Rectal smooth muscle tissue (tissue), 1 donor: ENCODE results near the gene SMC2.

Source experiments
- H3K27ac ChIP-seq: one replicate; pipeline ENCODE4 v1.7.0; 2013; ENCODE audit warnings: low read depth, low read length, inconsistent platforms
- H3K27me3 ChIP-seq: one replicate; pipeline ENCODE4 v1.7.0; 2013; ENCODE audit warnings: low read length; ENCODE audit not compliant: control insufficient read depth, insufficient read depth
- H3K36me3 ChIP-seq: one replicate; pipeline ENCODE4 v1.7.0; 2013; ENCODE audit warnings: low read length; ENCODE audit not compliant: control insufficient read depth, insufficient read depth
- H3K4me1 ChIP-seq: one replicate; pipeline ENCODE4 v1.7.0; 2013; ENCODE audit warnings: low read length; ENCODE audit not compliant: control insufficient read depth, insufficient read depth
- H3K4me3 ChIP-seq: one replicate; pipeline ENCODE4 v1.7.0; 2013; ENCODE audit warnings: low read length
- H3K9ac ChIP-seq: one replicate; pipeline ENCODE4 v1.7.0; 2013; ENCODE audit warnings: low read length

The SMC2 gene

GRCh38 chr9:104118916-104119315 is 24.8 kb downstream of the SMC2 start:
- Histone ChIP-seq H3K9ac (no peak overlapping the region), H3K27me3 (no peaks in the 10 kb centered on the region), H3K36me3 (peaks cover 4% of the 10 kb centered on the region), H3K4me3 (no peak overlapping the region), H3K4me1 (no peaks in the 10 kb centered on the region), H3K27ac (no peak overlapping the region)

- Histone ChIP-seq H3K9ac (no peak overlapping the region), H3K4me1 (no peaks in the 10 kb centered on the region), H3K4me3 (no peak overlapping the region), H3K36me3 (no peaks in the 10 kb centered on the region), H3K27me3 (no peaks in the 10 kb centered on the region), H3K27ac (no peak overlapping the region)
Observed at GRCh38 chr9:104121022-104121421, 26.9 kb downstream of the SMC2 start.

GRCh38 chr9:104138243-104138868 is 44.2 kb downstream of the SMC2 start:
- H3K36me3 ChIP-seq = peaks cover 6% of the 10 kb centered on the region
- no peak overlapping the region for H3K27ac ChIP-seq
- H3K4me1 ChIP-seq = no peaks in the 10 kb centered on the region
- H3K4me3 ChIP-seq = no peak overlapping the region
- H3K9ac ChIP-seq = no peak overlapping the region
- H3K27me3 ChIP-seq = no peaks in the 10 kb centered on the region

- Histone ChIP-seq H3K27ac (no peak overlapping the region), H3K4me3 (no peak overlapping the region), H3K4me1 (no peaks in the 10 kb centered on the region), H3K36me3 (no peaks in the 10 kb centered on the region), H3K27me3 (no peaks in the 10 kb centered on the region), H3K9ac (no peak overlapping the region)
Observed at GRCh38 chr9:104142799-104143549, 48.9 kb downstream of the SMC2 start.

GRCh38 chr9:104143550-104143910 is 49.4 kb downstream of the SMC2 start:
- H3K4me3 ChIP-seq = no peak overlapping the region
- H3K36me3 ChIP-seq = no peaks in the 10 kb centered on the region
- no peaks in the 10 kb centered on the region for H3K27me3 ChIP-seq
- H3K9ac ChIP-seq = no peak overlapping the region
- H3K27ac ChIP-seq = no peak overlapping the region
- H3K4me1 ChIP-seq = no peaks in the 10 kb centered on the region

DNA sequence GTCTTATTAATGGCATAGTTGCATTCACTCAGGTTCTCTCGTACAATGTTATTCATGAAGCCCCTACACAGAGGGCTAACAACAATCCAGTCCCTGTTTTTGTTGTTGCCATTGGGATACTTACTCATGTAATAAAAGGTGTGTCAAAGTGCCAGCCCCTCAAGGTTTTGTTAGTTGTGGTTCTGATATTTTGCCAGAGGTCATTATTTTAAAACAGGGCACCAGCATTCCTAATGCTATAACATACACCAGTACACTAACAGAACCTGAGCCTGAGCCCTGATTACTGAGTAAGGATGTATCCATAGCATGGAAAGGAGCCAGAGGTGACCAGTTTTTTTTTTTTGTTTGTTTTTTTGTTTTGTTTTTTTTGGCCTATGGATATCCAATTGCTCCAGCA is 50.2 kb downstream of the SMC2 start:
- H3K36me3 ChIP-seq = no peaks in the 10 kb centered on the region
- H3K27me3 ChIP-seq = no peaks in the 10 kb centered on the region
- H3K27ac ChIP-seq = no peak overlapping the region
- no peak overlapping the region for H3K4me3 ChIP-seq
- H3K4me1 ChIP-seq = no peaks in the 10 kb centered on the region
- H3K9ac ChIP-seq = no peak overlapping the region

DNA sequence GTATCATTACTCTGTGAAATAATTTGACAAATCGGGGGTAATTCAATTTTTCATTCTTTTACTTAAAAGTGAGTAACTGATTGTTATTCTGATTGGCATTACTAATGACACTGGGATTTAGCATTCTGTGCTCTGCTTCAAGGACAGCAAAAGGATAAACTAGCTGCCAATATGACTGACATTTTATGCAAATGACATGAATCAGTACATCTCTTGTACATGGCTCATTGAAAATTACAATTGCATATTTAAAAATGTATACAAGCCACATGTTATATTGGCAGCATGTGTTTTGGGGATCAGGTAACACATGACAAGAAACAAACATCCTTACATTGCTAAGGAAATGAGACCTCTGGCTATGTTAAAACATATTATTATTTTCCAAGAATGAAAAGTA is 79.0 kb downstream of the SMC2 start:
- H3K27me3 ChIP-seq = no peaks in the 10 kb centered on the region
- H3K27ac ChIP-seq = no peak overlapping the region
- no peak overlapping the region for H3K9ac ChIP-seq
- H3K36me3 ChIP-seq = no peaks in the 10 kb centered on the region
- H3K4me3 ChIP-seq = no peak overlapping the region
- H3K4me1 ChIP-seq = no peaks in the 10 kb centered on the region

DNA sequence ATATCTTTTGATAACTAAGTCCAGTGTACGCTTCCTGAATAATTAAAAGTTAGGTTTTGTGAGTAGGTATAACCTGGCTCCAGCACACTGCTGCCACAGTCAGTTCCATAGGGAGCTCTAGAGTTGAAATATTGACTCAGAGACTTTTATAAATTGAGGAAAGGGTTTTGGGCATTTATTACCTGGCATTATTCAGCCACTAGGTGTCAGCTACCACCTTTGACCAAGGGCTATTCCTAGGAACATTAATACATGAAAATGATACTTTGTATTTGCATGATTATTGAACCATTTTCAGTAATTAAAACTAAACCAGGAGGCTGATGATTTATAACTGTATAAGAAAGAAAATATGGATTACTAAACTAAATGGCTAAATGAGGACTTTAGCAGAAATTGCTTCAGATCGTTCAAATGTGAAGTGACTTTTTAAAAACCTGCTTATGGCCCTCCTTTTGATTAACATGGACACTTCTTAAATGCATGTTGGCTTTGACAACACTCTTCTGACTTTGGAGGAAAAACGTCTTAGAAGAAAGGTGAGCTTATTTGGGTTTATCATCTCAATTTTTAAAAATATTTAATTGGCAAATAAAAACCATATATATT is 83.0 kb downstream of the SMC2 start:
- Histone ChIP-seq H3K9ac (no peak overlapping the region), H3K4me3 (no peak overlapping the region), H3K4me1 (no peaks in the 10 kb centered on the region), H3K27me3 (no peaks in the 10 kb centered on the region), H3K27ac (no peak overlapping the region), H3K36me3 (no peaks in the 10 kb centered on the region)

GRCh38 chr9:104177676-104178075 is 83.6 kb downstream of the SMC2 start:
- Histone ChIP-seq H3K4me1 (no peaks in the 10 kb centered on the region), H3K27ac (no peak overlapping the region), H3K9ac (no peak overlapping the region), H3K36me3 (no peaks in the 10 kb centered on the region), H3K27me3 (no peaks in the 10 kb centered on the region), H3K4me3 (no peak overlapping the region)
